OCI-LY1 (cell line): ENCODE data around the gene KAT2B.

Source experiments
- CTCF ChIP-seq: fragments of 200-600 bp; sonication (generic), shearing (Covaris generic); IDR thresholded peaks from 2 replicates; pipeline ENCODE4 v1.5.1; 2017; ENCODE audit warnings: mild to moderate bottlenecking, antibody characterized with exemption, low read length, moderate library complexity, mixed read lengths
- EZH2 ChIP-seq: fragments of 200-600 bp; sonication (generic), shearing (Covaris generic); IDR thresholded peaks from 2 replicates; pipeline ENCODE4 v1.8.0; 2017; ENCODE audit warnings: borderline replicate concordance, mixed run types, mild to moderate bottlenecking, antibody characterized with exemption, low read length, moderate library complexity, mixed read lengths

GRCh38 chr3:20080956-20081554, 40.8 kb downstream of the KAT2B start:
- TF ChIP-seq CTCF: no peak
- no peak for TF ChIP-seq EZH2
